ENCODE data around the gene MACF1. TPM values are rescaled to one million over a fixed set of nuclear protein-coding genes. Genes with fewer than 3 reads are reported as not detected.

MACF1 gene
- total RNA-seq, 1 donor from 2014 or later: 653 TPM

GRCh38 chr1:39359028-39359570 is 154.6 kb downstream of the MACF1 start:
- no peak for DNase-seq

GRCh38 chr1:39360731-39361130 is 156.2 kb downstream of the MACF1 start:
- DNase-seq: peak; percentile 35

DNA sequence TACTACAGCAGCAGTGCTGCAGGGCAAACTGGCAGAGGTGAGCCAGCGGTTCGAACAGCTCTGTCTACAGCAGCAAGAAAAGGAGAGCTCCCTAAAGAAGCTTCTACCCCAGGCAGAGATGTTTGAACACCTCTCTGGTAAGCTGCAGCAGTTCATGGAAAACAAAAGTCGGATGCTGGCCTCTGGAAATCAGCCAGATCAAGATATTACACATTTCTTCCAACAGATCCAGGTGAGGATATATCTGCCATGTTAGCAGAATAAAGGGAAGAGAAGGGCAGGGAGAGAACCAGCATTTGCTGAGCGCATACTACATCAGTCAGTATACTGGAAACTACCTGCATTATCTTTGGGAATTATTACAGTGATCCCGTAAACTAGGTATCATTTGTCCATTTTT is 157.0 kb downstream of the MACF1 start:
- DNase-seq: peak; percentile 51

DNA sequence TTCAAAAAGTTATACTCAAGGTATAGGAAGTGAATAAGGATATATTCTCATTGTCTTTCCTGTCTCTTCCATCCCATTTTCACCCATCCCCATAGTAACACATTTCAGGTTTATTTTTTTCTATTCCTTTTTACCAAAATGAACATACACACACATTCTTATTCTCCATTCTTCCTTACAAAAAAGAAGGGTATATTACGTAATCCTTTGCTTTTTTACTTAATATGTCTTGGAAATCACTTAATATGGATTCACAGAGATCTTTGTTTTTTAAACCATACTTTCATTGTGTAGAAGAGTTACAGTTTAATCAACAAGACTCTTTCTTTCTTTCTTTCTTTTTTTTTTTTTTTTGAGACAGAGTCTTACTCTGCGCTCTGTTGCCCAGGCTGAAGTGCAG is 158.8 kb downstream of the MACF1 start:
- no peak for DNase-seq

GRCh38 chr1:39368045-39368444 is 163.6 kb downstream of the MACF1 start:
- DNase-seq: no peak

DNA sequence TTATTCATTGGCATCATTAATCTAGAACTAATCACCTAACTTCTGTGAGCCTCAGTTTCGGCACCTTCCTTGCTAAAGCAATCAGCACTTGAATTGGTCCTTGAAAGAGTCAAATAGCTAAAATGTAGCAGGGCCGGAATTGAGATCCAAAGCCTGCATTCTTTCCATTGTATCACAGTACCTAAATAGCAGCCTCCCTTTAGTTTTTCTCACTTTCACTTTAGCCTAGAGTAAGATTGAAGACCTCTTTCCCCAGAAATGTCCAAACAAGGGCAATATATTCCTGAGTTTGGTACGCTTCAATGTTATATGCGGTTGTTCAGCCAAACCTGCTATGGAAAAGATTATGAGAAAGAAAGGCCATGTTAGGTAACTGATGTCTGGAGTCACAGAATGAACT is 165.1 kb downstream of the MACF1 start:
- DNase-seq: no peak

GRCh38 chr1:39370602-39371001 is 166.1 kb downstream of the MACF1 start:
- no peak for DNase-seq

GRCh38 chr1:39372105-39372504 is 167.6 kb downstream of the MACF1 start:
- no peak for DNase-seq

GRCh38 chr1:39376656-39377055 is 172.2 kb downstream of the MACF1 start:
- DNase-seq: no peak

DNA sequence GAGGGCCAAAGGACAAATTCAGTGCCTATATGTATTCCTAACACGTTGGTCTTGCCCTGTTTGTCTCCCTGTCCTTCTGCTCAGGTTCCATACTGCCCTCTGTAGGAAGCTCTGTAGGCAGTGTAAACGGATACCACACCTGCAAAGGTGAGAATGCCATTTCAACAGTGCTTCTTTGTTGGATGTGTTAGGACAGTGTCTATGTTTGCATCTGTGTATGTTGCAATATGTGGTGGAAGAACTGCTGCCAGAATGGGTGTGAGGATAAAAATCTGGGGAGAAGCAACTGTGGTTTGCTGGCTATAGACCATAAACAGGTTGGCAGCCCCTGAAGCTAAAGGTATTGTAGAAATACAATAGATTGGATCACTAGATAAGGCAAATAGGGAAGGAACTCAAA is 173.9 kb downstream of the MACF1 start:
- peak; percentile 43 for DNase-seq

GRCh38 chr1:39379187-39379586 is 174.7 kb downstream of the MACF1 start:
- DNase-seq: no peak

DNA sequence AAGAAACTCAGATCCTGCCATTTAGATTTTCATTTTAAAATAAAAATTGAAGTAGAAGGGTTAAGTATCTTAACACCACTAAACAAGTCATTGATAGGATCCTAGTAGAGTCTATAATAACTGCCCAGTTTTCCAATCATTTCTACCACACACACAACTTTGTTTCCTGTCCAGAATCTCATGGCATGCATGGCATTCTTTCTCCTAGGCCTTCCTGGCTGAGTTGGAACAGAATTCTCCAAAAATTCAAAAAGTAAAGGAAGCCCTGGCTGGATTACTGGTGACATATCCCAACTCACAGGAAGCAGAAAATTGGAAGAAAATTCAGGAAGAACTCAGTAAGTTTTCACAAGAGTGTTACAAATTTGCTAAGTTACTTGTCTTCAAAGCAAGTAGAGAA is 175.5 kb downstream of the MACF1 start:
- peak; percentile 63 for DNase-seq

- DNase-seq: peak; percentile 88
These were observed 177.3 kb downstream of the MACF1 start for GRCh38 chr1:39381839-39382238.

GRCh38 chr1:39384305-39384704 is 179.8 kb downstream of the MACF1 start:
- no peak for DNase-seq

- DNase-seq: no peak
These were observed 180.8 kb downstream of the MACF1 start for GRCh38 chr1:39385067-39385988.

DNA sequence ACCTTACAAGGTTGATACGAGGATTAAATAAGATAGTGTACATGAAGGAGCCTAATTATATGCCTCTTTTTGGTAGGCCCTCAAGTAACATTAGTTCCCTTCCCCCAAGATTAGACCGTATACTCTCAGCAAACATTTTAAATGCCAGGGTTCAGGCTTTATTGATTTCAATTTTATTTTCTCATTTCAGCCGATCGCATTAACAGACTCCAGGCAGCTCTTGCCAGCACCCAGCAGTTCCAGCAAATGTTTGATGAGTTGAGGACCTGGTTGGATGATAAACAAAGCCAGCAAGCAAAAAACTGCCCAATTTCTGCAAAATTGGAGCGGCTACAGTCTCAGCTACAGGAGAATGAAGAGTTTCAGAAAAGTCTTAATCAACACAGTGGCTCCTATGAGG is 182.5 kb downstream of the MACF1 start:
- no peak for DNase-seq

- DNase-seq: peak; percentile 71
These were observed 183.0 kb downstream of the MACF1 start for GRCh38 chr1:39387452-39387851.

DNA sequence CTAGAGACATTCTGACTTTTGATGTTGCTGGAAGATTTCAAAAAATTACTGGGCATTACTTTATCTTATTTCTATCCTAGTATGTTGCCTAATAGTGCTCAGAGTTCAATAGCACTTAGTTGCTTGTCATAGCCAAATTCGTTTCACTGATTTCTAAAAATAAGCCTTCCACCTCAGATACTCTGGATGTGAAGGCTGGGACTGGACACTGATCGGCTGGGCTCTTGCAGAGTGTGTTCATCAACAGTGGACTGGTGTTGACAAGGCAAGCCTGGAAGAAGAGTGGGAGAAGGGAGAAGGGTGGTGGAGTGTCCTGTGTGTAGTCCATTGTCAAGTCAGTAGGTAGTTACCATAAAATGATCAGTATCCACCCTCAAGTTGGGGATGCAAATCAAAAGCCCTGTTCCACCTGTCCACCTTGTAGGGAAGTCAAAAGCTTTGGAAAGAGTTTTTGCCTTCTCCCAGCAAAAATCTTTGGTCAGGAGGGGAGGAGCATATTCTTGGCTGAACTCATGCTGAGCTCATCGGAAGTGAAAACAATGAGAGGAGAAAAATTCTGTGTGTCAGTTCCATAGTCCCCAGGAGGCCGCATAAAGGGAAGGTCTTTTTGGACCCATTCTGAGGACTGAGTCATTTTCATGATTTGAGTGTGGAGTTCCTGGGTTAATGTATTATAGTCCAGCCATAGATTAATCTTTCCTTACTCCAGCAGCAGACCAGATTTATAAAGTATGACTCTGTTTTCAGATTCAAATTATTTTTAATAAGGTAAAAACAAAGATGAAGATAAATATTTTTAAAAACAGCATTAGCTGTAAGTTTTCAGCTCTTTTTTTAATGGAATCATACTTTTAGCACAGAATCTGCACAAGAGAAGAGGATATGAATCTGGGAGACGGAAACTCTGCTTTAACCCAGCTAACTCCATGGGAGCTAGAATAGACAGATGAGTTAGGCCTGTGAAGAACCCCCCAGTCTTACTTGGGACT is 187.5 kb downstream of the MACF1 start:
- DNase-seq: peak; percentile 94

- peak; percentile 67 for DNase-seq
These were observed 188.5 kb downstream of the MACF1 start for GRCh38 chr1:39392851-39393573.

DNA sequence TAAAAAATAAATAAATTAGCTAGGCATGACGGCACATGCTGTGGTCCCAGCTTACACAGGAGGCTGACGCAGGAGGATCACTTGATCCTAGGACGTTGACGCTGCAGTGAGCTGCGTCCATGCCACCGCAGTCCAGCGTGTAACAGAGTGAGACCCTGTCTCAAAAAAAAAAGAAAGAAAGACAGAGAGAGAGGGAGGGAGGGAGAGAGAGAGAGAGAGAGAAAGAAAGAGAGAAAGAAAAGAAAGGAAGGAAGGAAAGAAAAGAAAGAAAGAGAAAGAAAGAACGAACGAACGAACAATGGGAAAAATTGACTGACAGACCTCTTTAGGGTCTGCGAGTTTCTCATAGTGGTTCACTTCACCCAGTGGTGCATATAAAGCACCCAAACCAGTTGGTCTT is 189.2 kb downstream of the MACF1 start:
- DNase-seq: no peak

- no peak for DNase-seq
These were observed 189.6 kb downstream of the MACF1 start for GRCh38 chr1:39394059-39394458.

- DNase-seq: peak; percentile 31
These were observed 190.1 kb downstream of the MACF1 start for GRCh38 chr1:39394598-39394997.
